HEK293 (cell line): ENCODE results near the gene TMEM240.

Experiments used
- CTCF ChIA-PET: fragments of 350-600 bp; formaldehyde crosslinking; extraction: SDS; loops from one replicate; lab custom pipeline; 2021; ENCODE audit warnings: antibody characterized with exemption; lab: Yijun Ruan, JAX
- POLR2A ChIA-PET: fragments of 300-600 bp; formaldehyde crosslinking; extraction: SDS; loops from one replicate; lab custom pipeline; 2020; ENCODE audit warnings: antibody characterized with exemption, inconsistent platforms; lab: Yijun Ruan, JAX
- H3K27ac ChIP-seq: fragments of 200-500 bp; sonication (Bioruptor generic); 2 replicates; pipeline ENCODE4 v1.5.1; 2014; ENCODE audit warnings: low read depth, low read length, control low read depth, inconsistent platforms; ENCODE audit errors: extremely low read depth
- H3K36me3 ChIP-seq, 2 experiments: fragments of 200-500 bp in 1 of 2; sonication (Bioruptor generic) in 1 of 2; 1 replicate in 1 of 2; 2 replicates in 1 of 2; pipeline ENCODE4 v1.5.1; 2014 to 2017; ENCODE audit warnings: inconsistent platforms in 2 of 2, low read length in 2 of 2; ENCODE audit not compliant: control insufficient read depth in 2 of 2, insufficient read depth in 1 of 2
- H3K4me1 ChIP-seq: fragments of 200-500 bp; sonication (Bioruptor generic); 2 replicates; pipeline ENCODE4 v1.5.1; 2014; ENCODE audit warnings: mild to moderate bottlenecking, low read length, inconsistent platforms; ENCODE audit not compliant: control insufficient read depth, insufficient read depth
- H3K4me3 ChIP-seq: 2 replicates; pipeline ENCODE4 v1.5.1; 2011; ENCODE audit warnings: low read depth, mild to moderate bottlenecking, control low read depth, low read length, moderate library complexity
- H3K9me3 ChIP-seq: fragments of 200-500 bp; sonication (Bioruptor generic); 2 replicates; pipeline ENCODE4 v1.5.1; 2014; ENCODE audit warnings: low read depth, low read length, inconsistent platforms; ENCODE audit not compliant: control insufficient read depth, insufficient read depth
- FEZF1 ChIP-seq: fragments of 450-650 bp; formaldehyde crosslinking; IDR thresholded peaks from 2 replicates; pipeline ENCODE4 v1.5.1; 2016; ENCODE audit warnings: missing biosample characterization, missing genetic modification characterization
- GLI2 ChIP-seq: fragments of 450-650 bp; formaldehyde crosslinking; IDR thresholded peaks from 2 replicates; pipeline ENCODE4; 2017; ENCODE audit warnings: missing biosample characterization, missing genetic modification characterization, low read depth, borderline replicate concordance
- KLF8 ChIP-seq: fragments of 450-650 bp; formaldehyde crosslinking; IDR thresholded peaks from 2 replicates; pipeline ENCODE4 v1.5.1; 2016; ENCODE audit warnings: missing biosample characterization, missing genetic modification characterization
- KLF9 ChIP-seq: fragments of 450-650 bp; formaldehyde crosslinking; IDR thresholded peaks from 2 replicates; pipeline ENCODE4 v1.5.1; 2016; ENCODE audit warnings: missing biosample characterization, missing genetic modification characterization, low read depth
- REPIN1 ChIP-seq: fragments of 450-650 bp; formaldehyde crosslinking; IDR thresholded peaks from 2 replicates; pipeline ENCODE4 v1.5.1; 2017; ENCODE audit warnings: missing biosample characterization, missing genetic modification characterization, low read depth
- SP2 ChIP-seq: fragments of 450-650 bp; formaldehyde crosslinking; IDR thresholded peaks from 2 replicates; pipeline ENCODE4 v1.5.1; 2016; ENCODE audit warnings: missing biosample characterization, missing genetic modification characterization
- WT1 ChIP-seq: fragments of 450-650 bp; formaldehyde crosslinking; IDR thresholded peaks from 2 replicates; pipeline ENCODE4 v1.5.1; 2016; ENCODE audit warnings: missing biosample characterization, missing genetic modification characterization
- ZFHX2 ChIP-seq: fragments of 450-650 bp; formaldehyde crosslinking; conservative IDR thresholded peaks from 2 replicates; pipeline ENCODE4 v1.5.1; 2016; ENCODE audit warnings: missing biosample characterization, missing genetic modification characterization
- ZNF157 ChIP-seq: fragments of 450-650 bp; formaldehyde crosslinking; IDR thresholded peaks from 2 replicates; pipeline ENCODE4 v1.5.1; 2016; ENCODE audit warnings: missing biosample characterization, missing genetic modification characterization
- ZNF223 ChIP-seq: fragments of 450-650 bp; formaldehyde crosslinking; IDR thresholded peaks from 2 replicates; pipeline ENCODE4 v1.5.1; 2016; ENCODE audit warnings: missing biosample characterization, missing genetic modification characterization
- ZNF26 ChIP-seq: fragments of 450-650 bp; formaldehyde crosslinking; IDR thresholded peaks from 2 replicates; pipeline ENCODE4 v1.5.1; 2016; ENCODE audit warnings: missing biosample characterization, missing genetic modification characterization
- ZNF280D ChIP-seq: fragments of 450-650 bp; formaldehyde crosslinking; IDR thresholded peaks from 2 replicates; pipeline ENCODE4 v1.5.1; 2016; ENCODE audit warnings: missing biosample characterization, missing genetic modification characterization
- ZNF292 ChIP-seq: fragments of 450-650 bp; formaldehyde crosslinking; IDR thresholded peaks from 2 replicates; pipeline ENCODE4 v1.5.1; 2016; ENCODE audit warnings: low read depth, missing biosample characterization, missing genetic modification characterization, borderline replicate concordance
- ZNF398 ChIP-seq: fragments of 450-650 bp; formaldehyde crosslinking; IDR thresholded peaks from 2 replicates; pipeline ENCODE4 v1.5.1; 2017; ENCODE audit warnings: missing biosample characterization, missing genetic modification characterization
- ZNF544 ChIP-seq: fragments of 450-650 bp; formaldehyde crosslinking; IDR thresholded peaks from 2 replicates; pipeline ENCODE4 v1.5.0; 2017; ENCODE audit warnings: missing biosample characterization, missing genetic modification characterization
- ZNF555 ChIP-seq: fragments of 450-650 bp; formaldehyde crosslinking; conservative IDR thresholded peaks from 2 replicates; pipeline ENCODE4 v1.5.1; 2017; ENCODE audit warnings: missing biosample characterization, mild to moderate bottlenecking, missing genetic modification characterization, inconsistent platforms
- ZNF558 ChIP-seq: fragments of 450-650 bp; formaldehyde crosslinking; IDR thresholded peaks from 2 replicates; pipeline ENCODE4 v1.5.1; 2016; ENCODE audit warnings: missing biosample characterization, missing genetic modification characterization
- ZNF561 ChIP-seq: fragments of 450-650 bp; IDR thresholded peaks from 2 replicates; pipeline ENCODE4 v1.5.1; 2018; ENCODE audit warnings: missing biosample characterization, missing genetic modification characterization, borderline replicate concordance
- ZNF660 ChIP-seq: fragments of 450-650 bp; IDR thresholded peaks from 2 replicates; pipeline ENCODE4 v1.5.1; 2018; ENCODE audit warnings: missing biosample characterization, mild to moderate bottlenecking, missing genetic modification characterization
- ZNF664 ChIP-seq: fragments of 450-650 bp; formaldehyde crosslinking; IDR thresholded peaks from 2 replicates; pipeline ENCODE4 v1.5.1; 2016; ENCODE audit warnings: missing biosample characterization, missing genetic modification characterization
- ZNF677 ChIP-seq: fragments of 450-650 bp; IDR thresholded peaks from 2 replicates; pipeline ENCODE4 v1.5.0; 2018; ENCODE audit warnings: missing biosample characterization, mild to moderate bottlenecking, missing genetic modification characterization, moderate library complexity
- ZNF692 ChIP-seq: fragments of 450-650 bp; formaldehyde crosslinking; IDR thresholded peaks from 2 replicates; pipeline ENCODE4 v1.5.1; 2016; ENCODE audit warnings: missing biosample characterization, missing genetic modification characterization
- ZNF785 ChIP-seq: fragments of 450-650 bp; formaldehyde crosslinking; IDR thresholded peaks from 2 replicates; pipeline ENCODE4 v1.5.1; 2016; ENCODE audit warnings: missing biosample characterization, missing genetic modification characterization
- TF ChIP-seq, protein P1 (sequence below): sonication (generic); formaldehyde crosslinking; IDR thresholded peaks from 2 replicates; pipeline ENCODE4 v1.8.1; 2022; ENCODE audit warnings: mild to moderate bottlenecking, moderate library complexity, missing genetic modification reagents

The TMEM240 gene

GRCh38 chr1:1565340-1565739 lies 24.9 kb upstream of the TMEM240 start:
- TF ChIP-seq ZNF157 (tag by site-specific recombination): no peak
- TF ChIP-seq ZNF664: no peak
- peaks cover 15 to 78% of the 10 kb centered on the region in 2 experiments; a peak in 2 of 3 replicates for H3K36me3 ChIP-seq
- H3K4me1 ChIP-seq: no peaks in the 10 kb centered on the region
- ChIA-PET POLR2A (interaction anchor here (0.7 to 1.6 kb wide), 2 partner anchors 50 to 159 kb away, joined by 3 to 4 read pairs; partner anchors contain the start of gene MIB2), CTCF (no interaction called here)
- no peak overlapping the region for H3K4me3 ChIP-seq
- no peaks in the 10 kb centered on the region for H3K9me3 ChIP-seq
- no peak overlapping the region for H3K27ac ChIP-seq

DNA sequence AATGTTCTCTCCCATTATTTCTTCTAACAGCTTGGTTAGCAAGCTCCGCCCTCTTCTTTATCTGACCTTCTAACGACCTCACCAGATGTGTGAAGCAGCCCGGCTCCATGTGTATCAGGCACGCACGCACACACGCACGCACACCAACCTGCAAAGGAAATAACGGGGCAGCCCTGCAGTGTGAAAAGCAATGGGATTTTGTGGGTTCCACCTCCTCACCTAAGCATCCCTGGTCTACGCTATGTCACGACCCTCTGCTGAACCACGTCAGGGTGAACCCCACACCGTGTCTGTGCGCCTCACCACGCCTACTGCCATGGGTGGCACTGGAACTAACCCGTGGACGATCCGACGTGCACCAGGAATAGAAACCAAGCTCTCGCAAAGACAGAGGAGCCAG lies 23.8 kb upstream of the TMEM240 start:
- Histone ChIP-seq H3K36me3 (peaks cover 12 to 76% of the 10 kb centered on the region in 2 experiments; a peak in 2 of 3 replicates), H3K4me3 (no peak overlapping the region), H3K27ac (no peak overlapping the region), H3K9me3 (no peaks in the 10 kb centered on the region), H3K4me1 (no peaks in the 10 kb centered on the region)
- POLR2A ChIA-PET: no interaction called here
- TF ChIP-seq ZNF660 (tag by site-specific recombination) (no peak), ZNF398 (no peak), ZNF558 (tag by site-specific recombination) (no peak), SP2 (tag by site-specific recombination) (no peak), ZNF677 (no peak), KLF8 (no peak), ZNF223 (tag by site-specific recombination) (no peak), GLI2 (tag by site-specific recombination) (no peak)
- TF ChIP-seq, protein P1, sequence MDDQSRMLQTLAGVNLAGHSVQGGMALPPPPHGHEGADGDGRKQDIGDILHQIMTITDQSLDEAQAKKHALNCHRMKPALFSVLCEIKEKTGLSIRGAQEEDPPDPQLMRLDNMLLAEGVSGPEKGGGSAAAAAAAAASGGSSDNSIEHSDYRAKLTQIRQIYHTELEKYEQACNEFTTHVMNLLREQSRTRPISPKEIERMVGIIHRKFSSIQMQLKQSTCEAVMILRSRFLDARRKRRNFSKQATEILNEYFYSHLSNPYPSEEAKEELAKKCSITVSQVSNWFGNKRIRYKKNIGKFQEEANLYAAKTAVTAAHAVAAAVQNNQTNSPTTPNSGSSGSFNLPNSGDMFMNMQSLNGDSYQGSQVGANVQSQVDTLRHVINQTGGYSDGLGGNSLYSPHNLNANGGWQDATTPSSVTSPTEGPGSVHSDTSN (CRISPR knock-in tag): no peak
- TF ChIP-seq, all 188 proteins: peak for 0
- CTCF ChIA-PET: no interaction called here

- POLR2A ChIA-PET: interaction anchor here (0.7 kb wide), 1 partner anchor 11 kb away, joined by 5 read pairs; no protein-coding TSS in a partner anchor
- H3K9me3 ChIP-seq: no peaks in the 10 kb centered on the region
- H3K4me1 ChIP-seq: no peaks in the 10 kb centered on the region
- no peak overlapping the region for H3K27ac ChIP-seq
- H3K36me3 ChIP-seq: peaks cover 12 to 78% of the 10 kb centered on the region in 2 experiments; a peak in 2 of 3 replicates
- no peak overlapping the region for H3K4me3 ChIP-seq
- CTCF ChIA-PET: no interaction called here
- TF ChIP-seq ZFHX2: no peak
- TF ChIP-seq ZNF26 (tag by site-specific recombination): no peak
- TF ChIP-seq ZNF785 (tag by site-specific recombination): no peak
- TF ChIP-seq KLF9 (tag by site-specific recombination): no peak
- no peak for TF ChIP-seq ZNF280D (tag by site-specific recombination)
- no peak for TF ChIP-seq FEZF1 (tag by site-specific recombination)
- no peak for TF ChIP-seq REPIN1 (tag by site-specific recombination)
- no peak for TF ChIP-seq WT1 (tag by site-specific recombination)
- no peak for TF ChIP-seq ZNF561 (tag by site-specific recombination)
- TF ChIP-seq ZNF292 (tag by site-specific recombination): no peak
- no peak for TF ChIP-seq ZNF692 (tag by site-specific recombination)
- TF ChIP-seq ZNF544 (tag by site-specific recombination): no peak
- TF ChIP-seq ZNF555: no peak
These were observed 23.3 kb upstream of the TMEM240 start for GRCh38 chr1:1563688-1564087.
